Measurements from ENCODE around the gene AIP.
A peak's percentile ranks its signal among the peaks of the same experiment; 100 is the strongest.
"Not testable (repeated sequence)": the region's sequence is repeated elsewhere in the genome, so short reads cannot be mapped to it uniquely, and the experiment has no call there.

Gene AIP

GRCh38 chr11:67469508-67469811 is 13.4 kb upstream of the AIP start:
- no peak for DNase-seq

- DNase-seq, result no peak
Observed at GRCh38 chr11:67470337-67471002, 12.4 kb upstream of the AIP start.

GRCh38 chr11:67472882-67473281 is 9.9 kb upstream of the AIP start:
- no peak for DNase-seq

DNA sequence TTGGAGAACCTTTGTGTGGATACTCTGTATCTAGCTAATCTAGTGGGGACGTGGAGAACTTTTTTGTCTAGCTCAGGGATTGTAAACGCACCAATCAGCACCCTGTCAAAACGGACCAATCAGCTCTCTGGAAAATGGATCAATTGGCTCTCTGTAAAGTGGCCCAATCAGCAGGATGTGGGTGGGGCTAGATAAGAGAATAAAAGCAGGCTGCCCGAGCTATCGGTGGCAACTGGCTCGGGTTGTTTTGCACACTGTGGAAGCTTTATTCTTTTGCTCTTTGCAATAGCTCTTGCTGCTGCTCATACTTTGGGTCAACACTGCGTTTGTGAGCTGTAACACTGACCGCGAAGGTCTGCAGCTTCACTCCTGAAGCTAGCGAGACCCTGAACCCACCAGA is 6.1 kb upstream of the AIP start:
- not testable (repeated sequence) for DNase-seq

GRCh38 chr11:67477344-67478050 is 5.3 kb upstream of the AIP start:
- DNase-seq, result not testable (repeated sequence)

DNA sequence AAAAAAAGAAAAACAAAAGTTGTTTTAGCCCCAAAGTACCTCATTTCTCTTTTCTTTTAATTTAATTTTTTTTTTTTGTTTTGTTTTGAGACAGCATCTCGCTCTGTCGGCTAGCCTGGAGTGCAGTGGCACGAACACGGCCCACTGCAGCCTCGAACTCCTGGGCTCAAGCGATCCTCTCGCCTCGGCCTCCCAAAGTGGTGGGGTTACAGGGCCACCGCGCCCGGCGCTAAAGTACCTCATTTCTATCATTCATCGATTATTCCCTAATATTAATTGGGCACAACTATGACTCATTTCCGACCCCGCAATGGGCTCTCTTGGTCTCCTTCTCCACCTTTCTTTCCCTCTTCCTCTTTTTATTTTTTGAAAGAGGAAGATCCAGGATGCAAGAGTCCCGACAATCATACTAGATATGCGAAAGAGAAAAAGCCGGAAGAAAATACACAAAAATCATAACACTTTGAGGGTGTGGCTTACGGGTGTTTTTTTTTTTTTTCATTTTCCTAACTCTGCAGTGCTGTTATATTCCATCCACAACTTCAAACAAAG is 475 bp upstream of the AIP start:
- no peak for DNase-seq

GRCh38 chr11:67483831-67484665 is 1.2 kb downstream of the AIP start:
- DNase-seq, result no peak

- peak; percentile 65 for DNase-seq
Observed at GRCh38 chr11:67484847-67485311, 2.1 kb downstream of the AIP start.

GRCh38 chr11:67485873-67486361 is 3.1 kb downstream of the AIP start:
- not testable (repeated sequence) for DNase-seq

DNA sequence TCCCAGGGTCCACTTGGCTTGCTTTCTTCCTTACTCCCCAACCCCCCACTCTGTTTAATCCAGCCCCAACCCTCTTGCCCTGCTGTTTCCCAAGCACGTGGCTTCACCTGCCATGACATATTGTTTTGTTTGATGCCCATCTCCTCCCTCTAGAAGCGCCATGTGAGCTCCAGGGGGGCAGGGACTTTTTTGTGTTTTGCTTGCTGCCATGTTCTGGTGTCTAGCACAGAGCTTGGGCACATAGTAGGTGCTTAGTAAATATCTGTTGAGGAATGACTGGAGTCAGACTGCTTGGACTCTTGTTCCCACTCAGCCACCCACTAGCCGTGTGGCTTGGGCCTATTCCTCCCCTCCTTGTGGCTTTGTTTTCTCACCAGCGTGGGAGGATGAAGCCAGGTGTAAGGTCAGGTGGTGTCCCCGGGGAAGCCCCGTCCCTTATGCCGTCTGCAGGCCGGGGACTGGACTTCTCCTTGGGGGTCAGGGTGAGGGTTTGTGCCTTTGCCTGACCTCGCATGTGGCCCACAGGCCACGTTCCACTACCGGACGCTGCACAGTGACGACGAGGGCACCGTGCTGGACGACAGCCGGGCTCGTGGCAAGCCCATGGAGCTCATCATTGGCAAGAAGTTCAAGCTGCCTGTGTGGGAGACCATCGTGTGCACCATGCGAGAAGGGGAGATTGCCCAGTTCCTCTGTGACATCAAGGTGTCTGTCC is 3.8 kb downstream of the AIP start:
- peak; percentile 71 for DNase-seq

DNA sequence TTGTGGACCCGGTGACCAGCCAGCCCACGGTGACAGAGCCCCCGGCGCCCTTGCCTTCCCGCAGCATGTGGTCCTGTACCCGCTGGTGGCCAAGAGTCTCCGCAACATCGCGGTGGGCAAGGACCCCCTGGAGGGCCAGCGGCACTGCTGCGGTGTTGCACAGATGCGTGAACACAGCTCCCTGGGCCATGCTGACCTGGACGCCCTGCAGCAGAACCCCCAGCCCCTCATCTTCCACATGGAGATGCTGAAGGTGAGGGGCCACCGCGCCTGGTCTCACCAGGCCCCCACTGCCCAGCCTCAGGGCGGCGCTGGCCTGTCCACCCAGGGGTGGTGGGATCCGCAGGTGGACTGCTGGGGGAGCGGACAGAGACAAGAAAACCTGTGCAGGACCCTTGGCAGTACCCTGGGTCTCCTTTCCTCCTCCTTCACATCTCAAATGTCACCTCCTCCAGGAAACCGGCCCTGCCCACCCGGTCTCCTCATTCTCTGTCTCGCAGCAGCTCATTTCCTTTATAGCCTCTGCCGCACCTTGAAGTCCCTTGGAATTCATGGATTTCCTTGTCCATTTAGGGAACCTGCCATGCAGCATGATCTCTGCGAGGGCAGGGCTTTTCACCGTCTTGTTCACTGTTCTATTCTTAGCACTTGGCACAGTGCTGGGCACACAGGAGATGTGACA is 6.5 kb downstream of the AIP start:
- DNase-seq, result no peak

- no peak for DNase-seq
Observed at GRCh38 chr11:67489885-67490726, 7.3 kb downstream of the AIP start.

DNA sequence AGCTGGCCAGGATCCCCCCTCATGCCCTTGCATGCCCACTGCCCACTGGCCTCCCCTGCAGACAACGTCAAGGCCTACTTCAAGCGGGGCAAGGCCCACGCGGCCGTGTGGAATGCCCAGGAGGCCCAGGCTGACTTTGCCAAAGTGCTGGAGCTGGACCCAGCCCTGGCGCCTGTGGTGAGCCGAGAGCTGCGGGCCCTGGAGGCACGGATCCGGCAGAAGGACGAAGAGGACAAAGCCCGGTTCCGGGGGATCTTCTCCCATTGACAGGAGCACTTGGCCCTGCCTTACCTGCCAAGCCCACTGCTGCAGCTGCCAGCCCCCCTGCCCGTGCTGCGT is 7.9 kb downstream of the AIP start:
- DNase-seq, result no peak

DNA sequence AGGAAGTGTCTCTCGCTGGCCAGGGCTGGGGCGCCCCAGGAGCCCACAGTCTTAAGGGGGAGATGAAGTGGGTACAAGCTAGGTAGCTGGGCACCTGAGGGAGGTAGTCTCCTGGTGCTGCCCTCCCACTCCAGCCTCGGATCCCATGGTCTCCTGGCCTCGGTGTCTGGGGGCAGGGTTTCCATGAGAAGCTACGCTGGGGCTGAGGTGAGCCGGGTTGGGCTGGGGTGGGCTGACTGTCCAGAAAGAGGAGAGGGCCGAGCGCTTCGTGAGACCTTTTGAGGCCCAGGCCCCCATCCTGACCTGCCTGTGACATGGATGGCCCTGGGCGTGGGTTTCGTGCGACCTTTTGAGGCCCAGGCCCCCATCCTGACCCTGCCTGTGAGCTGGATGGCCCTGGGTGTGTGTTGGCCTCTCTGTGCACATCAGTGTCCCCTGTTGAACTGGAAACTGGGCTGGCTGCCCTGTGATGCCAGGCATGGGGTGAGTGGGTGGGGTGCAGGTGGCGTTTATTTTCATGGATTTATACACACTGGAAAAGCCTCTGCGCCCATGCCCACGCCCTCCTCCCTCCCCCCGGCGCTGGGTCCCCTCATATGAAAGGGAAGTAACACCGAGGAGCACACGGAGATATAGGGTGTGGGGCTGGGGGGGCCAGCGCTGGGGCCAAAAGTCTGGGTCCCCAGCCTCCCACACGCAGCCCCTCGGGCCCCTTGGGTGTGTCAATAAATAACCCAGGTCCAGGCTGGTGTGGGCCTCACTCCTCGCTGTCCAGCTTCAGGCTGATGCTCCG is 8.6 kb downstream of the AIP start:
- DNase-seq, result no peak

- no peak for DNase-seq
Observed at GRCh38 chr11:67492069-67492727, 9.4 kb downstream of the AIP start.

GRCh38 chr11:67492801-67493547 is 10.1 kb downstream of the AIP start:
- DNase-seq, result no peak

DNA sequence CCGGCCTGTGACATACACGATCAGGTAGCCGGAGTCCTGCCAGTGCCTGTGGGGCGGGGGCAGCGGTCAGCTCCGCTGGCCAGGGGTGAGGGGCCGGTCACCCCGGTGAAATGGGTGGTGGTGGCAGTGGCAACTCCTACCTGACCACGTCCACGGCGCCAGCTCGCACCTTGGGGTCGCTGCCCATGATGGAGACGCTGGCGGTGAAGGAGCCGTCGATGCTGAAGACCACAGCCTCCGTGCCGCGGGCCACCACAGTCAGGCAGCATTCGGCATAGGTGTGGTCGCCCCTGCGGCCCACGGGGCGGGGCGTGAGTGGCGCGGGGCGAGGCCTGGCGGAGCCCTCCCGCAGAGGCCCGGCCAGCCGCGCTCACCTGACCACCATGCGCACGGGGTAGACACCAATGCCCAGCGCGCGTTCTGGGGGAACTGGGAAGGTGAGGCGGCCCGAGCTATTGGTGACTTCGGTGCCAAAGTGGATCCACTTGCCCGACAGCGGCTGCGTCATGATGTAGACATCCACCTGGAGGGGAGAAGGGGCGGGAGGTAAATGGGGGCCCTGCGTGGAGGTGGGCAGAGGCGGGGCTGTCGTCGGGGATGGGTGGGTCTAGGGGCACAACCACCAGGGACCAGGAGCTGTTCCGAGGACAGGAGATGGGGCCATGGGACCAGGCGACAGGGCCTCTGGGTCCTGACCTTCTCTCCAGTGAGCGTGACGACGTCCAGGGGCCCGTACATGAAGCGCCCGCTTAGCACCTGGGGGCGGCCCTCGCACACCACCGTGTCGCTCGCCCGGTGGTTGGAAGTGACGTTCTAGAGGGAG is 10.9 kb downstream of the AIP start:
- DNase-seq, result no peak

Measured in activated CD4-positive, CD25-positive, alpha-beta regulatory T cell treated with anti-CD3 and anti-CD28 coated beads, Interleukin-2, amount 50 U/mL, for 72 hours (primary cell).